HG03342 (cell line): ENCODE measurements around the gene RTTN.

Experiments
- ATAC-seq: cut with Tn5 transposase; IDR thresholded peaks from one replicate; pipeline ENCODE4 v1.9.1; 2021; ENCODE audit warnings: mild to moderate bottlenecking, moderate library complexity; ENCODE audit not compliant: unreplicated experiment

RTTN gene

GRCh38 chr18:70086085-70086484 is 119.4 kb downstream of the RTTN start:
- ATAC-seq = no peak

DNA sequence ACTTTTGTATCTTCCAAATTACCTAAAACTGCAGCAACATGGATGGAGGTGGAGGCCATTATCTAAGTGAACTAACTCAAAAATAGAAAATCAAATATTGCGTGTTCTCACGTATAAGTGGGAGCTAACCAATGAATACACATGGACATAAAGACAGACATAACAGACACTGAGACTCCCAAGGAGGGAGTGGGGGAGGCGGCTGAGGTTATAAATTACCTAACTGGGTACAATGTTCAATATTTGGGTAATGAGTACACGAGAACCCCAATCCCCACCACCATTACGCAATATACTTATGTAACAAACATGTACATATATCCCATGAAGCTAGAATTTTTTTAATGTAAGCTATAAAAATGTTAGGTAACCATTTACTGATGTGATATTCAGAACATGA is 119.8 kb downstream of the RTTN start:
- no peak for ATAC-seq

DNA sequence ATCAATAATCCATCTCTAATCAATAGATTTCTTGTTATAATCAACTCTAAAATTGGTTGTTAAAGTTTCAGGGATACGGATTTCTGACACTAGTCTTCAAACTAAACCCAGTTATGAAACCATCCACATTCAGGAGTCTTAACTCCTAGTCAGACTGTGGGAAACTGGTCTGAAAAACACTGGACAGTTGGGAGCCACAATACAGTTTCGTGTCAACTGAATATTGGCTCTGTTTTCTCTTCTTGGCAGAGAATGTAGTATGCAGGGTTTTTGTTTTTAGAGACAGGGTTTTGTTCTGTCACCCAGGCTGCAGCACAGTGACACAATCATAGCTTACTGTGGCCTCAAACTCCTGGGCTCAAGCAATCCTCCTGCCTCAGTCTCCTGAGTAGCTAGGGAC is 123.1 kb downstream of the RTTN start:
- no peak for ATAC-seq

GRCh38 chr18:70078106-70078505 is 127.4 kb downstream of the RTTN start:
- ATAC-seq = no peak

DNA sequence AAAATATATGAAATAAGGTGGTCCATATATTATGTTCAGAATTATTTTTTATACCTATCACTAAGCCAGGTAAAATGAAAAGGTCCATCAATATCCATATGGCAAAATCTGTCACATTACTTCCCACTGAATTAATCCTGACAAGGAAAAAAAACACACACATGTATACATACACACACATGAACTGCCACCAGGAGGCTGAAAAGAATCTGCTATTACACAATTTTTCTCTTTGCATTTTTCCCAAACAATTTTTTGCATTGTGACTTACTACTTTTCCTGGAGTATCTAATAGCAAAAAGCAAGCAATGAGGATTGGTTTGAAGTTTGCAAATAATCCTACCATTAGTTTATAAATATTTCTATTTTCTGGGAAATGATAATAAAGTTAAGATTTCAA is 129.6 kb downstream of the RTTN start:
- no peak for ATAC-seq

GRCh38 chr18:70074116-70074515 is 131.4 kb downstream of the RTTN start:
- no peak for ATAC-seq

GRCh38 chr18:70073432-70073831 is 132.1 kb downstream of the RTTN start:
- no peak for ATAC-seq

GRCh38 chr18:70072678-70073077 is 132.8 kb downstream of the RTTN start:
- ATAC-seq = no peak

- no peak for ATAC-seq
These were observed 135.5 kb downstream of the RTTN start for GRCh38 chr18:70069965-70070364.

GRCh38 chr18:70069382-70069781 is 136.1 kb downstream of the RTTN start:
- no peak for ATAC-seq

GRCh38 chr18:70068981-70069380 is 136.5 kb downstream of the RTTN start:
- no peak for ATAC-seq

DNA sequence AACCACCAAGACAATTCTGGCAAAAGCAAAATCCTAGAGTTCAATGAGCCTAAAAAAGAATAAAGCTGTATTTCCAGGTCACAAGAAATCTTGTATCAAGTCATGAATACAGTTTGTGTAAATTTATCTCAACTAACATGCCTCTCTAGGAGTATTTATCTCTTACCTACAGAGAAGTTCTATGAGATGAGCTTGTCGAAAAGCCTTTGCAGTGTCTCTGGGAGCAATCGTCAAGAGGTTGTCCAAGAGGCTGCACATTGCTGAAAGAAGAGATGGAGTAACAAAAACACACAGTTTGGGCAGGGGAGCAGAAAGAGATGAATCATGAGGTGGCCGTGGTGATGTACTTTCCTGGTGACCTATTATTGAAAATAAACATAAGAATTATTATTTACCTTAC is 145.8 kb downstream of the RTTN start:
- ATAC-seq = no peak

DNA sequence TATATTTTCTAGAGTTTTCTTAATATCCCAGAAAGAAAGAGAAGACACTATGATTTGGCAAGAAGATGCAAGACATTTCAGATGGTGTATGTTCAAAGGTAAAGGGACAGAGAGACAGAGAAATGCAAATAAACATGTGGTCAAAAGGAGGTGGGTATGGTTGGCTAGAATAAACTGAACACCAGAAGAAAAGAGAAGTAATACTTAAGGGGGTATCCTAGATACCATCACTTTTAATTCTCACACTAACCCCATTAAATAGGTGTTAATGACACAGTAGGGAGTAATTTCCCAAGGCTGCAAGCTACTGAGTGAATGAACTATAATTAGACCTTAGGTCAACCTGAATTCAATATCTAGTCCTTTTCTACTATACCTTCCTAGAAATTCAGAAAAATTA is 146.6 kb downstream of the RTTN start:
- ATAC-seq = peak; percentile 99

DNA sequence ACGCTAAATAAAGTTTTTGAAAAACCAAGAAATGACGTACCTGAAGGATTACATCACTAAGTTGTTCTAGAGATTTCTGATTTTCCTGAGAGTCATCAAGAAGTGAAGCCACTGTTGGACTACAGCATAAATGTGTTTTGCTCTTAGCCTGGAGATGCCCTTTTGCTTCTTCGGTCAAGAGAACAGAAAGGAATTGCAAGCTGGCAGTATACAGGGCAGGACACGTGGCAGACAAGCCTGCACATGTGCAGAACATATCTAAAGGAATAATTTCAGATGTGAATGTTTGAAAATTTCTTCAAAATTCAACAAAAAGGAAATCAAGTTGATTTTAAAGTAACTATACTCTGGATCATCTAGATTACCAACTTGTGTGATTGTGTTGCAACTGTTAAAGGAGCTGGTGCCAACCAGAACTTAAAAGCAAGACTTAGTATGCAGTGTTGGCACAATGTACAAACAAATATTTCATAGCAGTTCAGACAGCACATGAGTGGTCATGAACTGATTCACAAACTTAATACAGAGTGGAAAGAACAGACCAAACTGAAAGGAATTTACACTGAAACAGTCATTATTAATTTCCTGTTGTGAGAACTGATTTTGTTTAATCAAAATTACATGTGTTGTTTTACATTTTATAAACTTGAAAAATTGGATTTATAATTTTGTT is 157.4 kb downstream of the RTTN start:
- no peak for ATAC-seq

GRCh38 chr18:70046796-70047195 is 158.7 kb downstream of the RTTN start:
- ATAC-seq = no peak

GRCh38 chr18:70046207-70046606 is 159.3 kb downstream of the RTTN start:
- ATAC-seq = no peak

DNA sequence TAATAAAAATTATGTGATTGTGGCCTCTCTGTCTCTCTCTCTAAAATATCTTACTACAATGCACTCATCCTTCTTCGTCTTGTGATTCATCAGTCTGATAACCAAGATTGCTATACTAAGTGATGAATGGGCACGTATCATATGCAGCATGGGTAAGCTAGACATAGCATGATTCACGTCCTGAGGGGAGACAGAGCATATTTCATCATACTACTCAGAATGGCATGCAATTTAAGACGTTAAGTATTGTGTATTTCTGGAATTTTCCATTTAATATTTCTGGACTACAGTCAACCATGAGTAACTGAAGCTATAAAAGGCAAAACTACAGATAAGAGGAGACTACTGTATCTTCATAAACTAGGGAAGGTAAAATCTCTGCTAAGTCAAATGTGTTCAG is 160.9 kb downstream of the RTTN start:
- ATAC-seq = no peak

DNA sequence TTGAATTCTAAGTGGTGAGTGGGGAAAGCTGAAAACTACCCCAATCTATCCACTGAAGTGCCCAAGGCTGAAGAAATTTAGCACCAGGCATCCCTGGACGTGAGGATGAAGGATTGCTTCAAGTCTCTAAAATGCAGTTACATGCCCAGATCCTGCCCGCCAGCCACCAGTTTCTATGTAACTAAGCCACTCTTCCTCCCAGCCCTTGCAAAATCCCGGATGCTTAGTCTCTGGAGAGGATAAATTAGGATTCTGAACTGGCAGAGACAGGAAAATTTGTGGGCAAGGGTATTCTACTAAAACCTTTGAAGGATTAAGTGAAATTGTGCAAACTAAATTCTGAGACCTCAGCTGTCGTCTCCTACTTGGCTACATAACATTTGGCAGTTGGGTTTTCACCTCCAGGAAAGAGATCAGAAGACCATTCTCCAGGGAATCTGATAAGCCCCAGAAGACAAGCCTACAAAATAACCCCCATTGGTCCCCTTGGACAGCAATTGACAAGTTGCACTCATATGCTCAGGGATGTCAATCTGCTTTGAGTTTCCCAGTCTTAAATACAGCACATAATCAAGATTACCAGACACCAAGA is 163.9 kb downstream of the RTTN start:
- no peak for ATAC-seq

GRCh38 chr18:70039186-70039585 is 166.3 kb downstream of the RTTN start:
- ATAC-seq = no peak

DNA sequence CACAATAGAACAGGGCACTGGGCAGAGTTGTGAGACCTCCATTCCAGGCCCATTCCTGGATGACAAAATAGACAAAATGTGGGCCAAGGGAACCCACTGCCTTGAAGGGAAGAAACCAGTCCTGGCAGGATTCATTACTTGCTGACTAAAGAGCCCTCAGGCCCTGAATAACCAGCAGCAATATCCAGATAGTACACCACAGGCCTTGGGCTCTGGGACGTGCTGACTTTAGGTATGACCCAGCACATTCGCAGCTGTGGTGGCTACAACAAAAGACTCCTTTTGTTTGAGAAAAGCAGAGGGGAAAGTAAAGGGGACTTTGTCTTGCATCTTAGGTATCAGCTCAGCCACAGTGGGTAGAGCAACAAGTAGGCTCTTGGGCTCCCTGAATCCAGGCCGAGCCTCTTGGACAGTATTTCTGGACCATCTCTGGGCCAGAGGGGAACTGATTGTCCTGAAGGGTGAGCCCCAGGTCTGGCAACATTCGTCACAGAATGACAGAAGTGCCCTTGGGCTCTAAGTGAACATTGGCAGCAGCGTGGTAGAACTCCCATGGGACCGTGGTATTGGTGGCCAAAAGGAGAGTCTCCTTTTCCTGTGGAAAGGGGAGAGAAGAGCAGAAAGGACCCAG is 167.9 kb downstream of the RTTN start:
- peak; percentile 43 for ATAC-seq

DNA sequence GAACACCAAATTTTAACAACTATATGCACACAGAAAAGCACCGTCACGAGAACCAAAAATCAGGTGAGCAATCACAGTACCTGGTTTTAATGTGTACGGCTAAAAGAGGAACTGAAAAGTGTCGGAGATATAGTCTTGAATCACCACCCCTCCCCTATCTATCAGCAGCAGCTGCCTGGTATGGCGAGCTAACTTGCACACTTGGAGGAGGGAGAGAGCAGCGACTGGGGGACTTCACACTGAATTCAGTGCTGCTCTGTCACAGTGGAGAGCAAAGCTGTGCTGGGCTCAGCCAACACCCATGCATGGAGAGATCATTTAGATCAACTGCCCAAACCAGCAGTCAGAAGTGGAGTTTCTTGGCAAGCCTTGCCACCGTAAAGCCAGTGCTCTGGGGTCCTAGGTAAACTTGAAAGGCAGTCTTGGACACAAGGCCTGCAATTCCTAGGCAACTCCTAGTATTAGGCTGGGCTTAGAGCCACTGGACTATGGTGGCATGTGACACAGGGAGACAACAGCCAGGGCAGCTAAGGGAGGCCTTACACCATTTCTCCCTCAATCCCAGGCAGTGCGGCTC is 168.6 kb downstream of the RTTN start:
- peak; percentile 99 for ATAC-seq

DNA sequence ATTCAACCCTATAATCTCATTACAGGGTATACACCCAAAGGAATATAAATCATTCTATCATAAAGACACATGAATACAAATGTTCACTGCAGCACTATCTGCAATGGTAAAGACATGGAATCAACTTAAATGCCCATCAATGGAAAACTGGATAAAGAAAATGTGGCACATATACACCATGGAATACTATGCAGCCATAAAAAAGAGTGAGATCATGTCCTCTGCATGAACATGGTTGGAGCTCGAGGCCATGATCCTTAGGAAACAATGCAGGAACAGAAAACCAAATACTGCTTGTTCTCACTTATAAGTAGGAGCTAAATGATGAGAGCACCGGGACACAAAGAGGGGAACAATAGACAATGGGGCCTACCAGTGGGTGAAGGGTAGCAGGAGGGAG is 169.3 kb downstream of the RTTN start:
- ATAC-seq = no peak
